GM18507 (cell line): ENCODE results near the gene PHYHIPL.
A peak's percentile ranks its signal among the peaks of the same experiment; 100 is the strongest.
"Not testable (repeated sequence)": the region's sequence is repeated elsewhere in the genome, so short reads cannot be mapped to it uniquely, and the experiment has no call there.

Source experiments
- DNase-seq: peaks from one replicate; pipeline ENCODE4 v3.0.0; 2011; ENCODE audit warnings: low read depth; ENCODE audit not compliant: insufficient read length; ENCODE audit errors: extremely low spot score
- FAIRE-seq: peaks from 2 replicates; lab custom pipeline; 2011; peaks lifted over from hg19 to GRCh38; lab: Jason Lieb, UNC

PHYHIPL gene

DNA sequence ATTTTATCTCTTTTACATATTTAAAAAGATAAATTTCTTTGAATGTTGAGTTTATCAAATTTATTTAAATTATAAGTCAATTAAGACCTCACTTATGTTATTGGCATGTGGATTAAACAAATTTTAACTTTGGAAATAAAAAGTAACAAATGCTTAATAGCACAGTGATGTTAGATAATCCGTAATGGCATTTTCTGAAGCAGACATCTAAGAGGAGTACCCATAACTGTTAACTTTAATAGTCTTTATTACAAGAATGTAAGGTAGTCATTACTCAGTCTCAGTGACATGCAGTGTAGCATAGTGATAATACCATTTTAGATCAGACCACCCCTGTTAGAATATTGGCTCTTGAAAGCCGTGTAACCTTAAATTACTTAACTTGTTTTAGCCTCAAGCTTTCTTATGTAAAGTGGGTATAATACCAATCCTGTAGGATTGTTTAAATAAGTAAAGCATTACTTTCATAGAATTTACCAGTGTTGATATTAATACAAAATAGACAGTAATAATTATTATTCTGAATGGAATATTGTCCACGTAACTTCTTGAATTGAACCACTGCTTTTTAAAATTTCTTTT, 4.3 kb downstream of the PHYHIPL start:
- no peak for DNase-seq
- no peak for FAIRE-seq

DNA sequence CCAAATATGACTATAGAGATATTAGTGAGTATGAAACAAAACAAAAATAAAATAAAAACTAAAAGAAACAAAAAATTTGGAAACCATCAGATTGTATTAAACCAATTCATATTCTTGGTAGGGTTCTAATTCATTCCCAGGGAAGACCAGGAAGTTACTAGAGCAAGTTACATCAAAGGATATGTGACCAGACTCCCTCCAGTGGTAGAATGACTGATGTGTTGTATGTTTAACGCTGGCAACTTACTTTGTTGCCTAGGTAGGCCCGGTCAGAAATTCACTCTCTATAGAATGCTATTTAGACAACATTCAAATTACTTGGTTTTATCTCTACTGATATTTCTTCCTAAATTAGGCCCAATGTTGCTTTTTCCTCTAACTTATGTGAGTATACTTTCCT, 5.2 kb downstream of the PHYHIPL start:
- DNase-seq (no peak), FAIRE-seq (peak; percentile 80)

DNA sequence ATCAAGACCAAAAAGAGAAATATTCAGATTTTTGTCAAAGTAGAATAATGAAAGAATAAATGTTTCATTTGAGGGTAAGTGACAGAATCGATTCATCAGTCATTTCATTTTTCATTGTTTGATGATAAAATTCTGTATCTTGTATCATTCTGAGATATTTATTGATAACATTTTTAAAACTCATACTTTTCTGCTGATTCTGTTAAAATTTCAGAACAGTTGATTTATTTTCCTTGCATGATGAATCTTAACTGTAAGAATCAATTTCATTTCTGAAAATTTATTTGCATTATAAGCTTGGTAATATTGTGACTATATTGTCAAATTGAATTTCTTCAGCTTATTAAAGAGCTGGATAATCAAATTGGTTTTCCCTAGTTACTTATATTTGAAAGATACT, 13.9 kb downstream of the PHYHIPL start:
- FAIRE-seq (no peak), DNase-seq (no peak)

DNA sequence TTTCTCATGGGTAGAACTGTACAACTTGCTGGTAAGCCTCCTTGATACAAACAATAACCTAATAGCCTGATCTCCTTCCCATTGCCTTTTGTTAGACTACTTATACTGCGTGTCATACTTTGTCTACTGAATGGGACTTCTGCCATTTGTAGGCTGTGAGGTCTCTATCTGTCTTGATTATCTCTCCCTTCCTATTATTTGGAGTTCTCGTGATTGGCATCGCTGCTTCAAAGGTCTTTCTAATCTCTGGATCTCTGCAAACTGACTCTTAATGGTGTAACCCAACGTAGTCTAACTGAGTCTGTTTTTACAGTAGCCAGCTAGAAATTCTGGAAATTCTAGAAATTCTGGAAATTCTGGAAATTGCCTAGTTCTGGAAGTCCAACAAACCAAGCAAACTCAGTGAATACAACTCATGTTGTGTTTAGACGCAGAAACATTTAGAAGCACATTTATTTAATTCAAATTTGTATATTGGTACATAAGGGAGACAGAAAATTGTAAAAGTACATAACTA, 29.8 kb downstream of the PHYHIPL start:
- FAIRE-seq (no peak), DNase-seq (no peak)

DNA sequence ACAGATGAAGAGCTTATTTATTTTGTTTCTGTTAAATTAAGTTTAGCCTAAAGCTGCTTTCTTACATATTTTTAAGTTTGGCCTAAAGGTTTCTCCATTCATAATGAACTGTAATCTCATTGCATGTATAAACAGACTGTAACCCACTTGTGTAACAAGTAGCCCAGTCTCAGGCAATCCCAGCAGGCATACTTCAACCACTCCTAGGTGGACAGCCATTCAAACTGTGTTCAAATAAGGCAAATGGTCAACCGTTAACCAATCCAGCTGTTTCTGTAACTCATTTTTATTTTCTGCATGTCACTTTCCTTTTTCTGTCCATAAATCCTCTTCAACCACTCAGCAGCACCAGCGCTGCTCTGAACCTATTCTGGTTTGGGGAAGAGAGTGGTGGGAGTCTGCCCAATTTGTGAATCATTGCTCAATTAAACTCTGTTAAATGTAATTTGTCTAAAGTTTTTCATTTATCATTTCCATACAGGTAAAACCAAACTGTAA, 35.9 kb downstream of the PHYHIPL start:
- FAIRE-seq (no peak), DNase-seq (no peak)

DNA sequence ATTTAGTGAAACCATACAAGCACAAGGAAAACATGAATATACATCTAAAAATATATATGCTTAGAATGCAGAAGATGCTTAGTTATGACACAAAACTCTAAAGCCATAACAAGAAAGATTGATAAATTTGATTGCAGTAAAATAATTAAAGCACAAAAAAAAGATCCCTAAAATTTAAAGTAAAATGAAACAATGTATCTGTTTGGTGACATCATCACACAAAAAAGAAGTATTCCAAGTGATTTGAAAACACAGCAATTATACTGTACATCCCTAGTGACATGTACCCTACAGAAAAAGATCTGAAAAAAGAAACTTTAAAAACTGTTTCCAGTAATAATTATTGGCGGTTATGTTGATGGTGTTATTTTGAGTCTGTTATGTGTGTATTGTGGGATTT, 37.7 kb downstream of the PHYHIPL start:
- FAIRE-seq: no peak
- no peak for DNase-seq

DNA sequence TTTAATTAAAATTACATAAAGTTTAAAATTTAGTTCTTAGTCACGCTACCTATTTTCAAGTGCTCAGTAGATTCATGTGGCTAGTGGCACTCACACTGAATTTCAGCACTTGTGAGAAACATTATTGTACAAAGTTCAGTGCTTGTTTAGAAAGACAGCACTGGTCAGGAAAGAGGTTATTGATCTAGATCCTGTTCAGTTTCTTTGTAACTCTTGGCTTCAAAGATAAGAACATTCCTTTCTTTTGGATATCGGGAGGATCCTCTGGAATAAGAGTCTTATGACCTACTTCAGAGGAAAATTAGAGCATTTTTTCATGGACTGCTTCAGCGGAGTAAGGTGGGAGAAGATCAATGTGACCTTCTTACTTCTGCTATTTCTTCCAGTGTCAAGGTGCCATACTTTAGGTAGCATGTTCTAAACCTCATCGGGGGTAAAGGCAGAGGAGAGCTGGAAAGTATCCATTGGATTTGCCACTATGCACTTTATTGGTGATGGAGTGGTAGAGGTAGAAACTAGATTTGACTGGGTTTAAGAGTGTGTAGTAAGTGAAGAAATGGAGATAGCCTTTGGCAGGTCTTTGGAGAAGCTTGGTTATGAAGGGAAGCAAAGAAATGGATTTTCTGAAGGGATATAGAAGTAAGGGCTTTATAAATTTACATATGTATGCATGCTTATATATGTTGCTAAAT, 39.9 kb downstream of the PHYHIPL start:
- FAIRE-seq: no peak
- no peak for DNase-seq

DNA sequence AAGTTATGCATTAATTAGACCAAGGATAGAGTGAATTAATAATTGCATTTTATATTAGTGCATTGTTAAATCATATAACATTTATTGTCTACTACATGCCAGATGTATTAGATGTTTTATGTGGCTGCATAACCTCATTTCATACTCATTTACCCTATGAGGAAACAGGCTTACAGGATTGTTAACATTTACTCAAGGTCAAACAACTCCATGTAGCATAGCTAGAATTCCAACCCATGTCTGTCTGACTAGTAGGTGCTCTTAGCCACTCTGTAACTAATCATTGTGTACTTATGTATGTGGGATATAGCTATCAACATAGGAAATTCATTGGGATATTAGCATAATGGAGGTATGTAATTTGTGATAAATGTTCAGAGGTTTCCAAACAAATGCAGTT, 46.3 kb downstream of the PHYHIPL start:
- DNase-seq: no peak
- no peak for FAIRE-seq

DNA sequence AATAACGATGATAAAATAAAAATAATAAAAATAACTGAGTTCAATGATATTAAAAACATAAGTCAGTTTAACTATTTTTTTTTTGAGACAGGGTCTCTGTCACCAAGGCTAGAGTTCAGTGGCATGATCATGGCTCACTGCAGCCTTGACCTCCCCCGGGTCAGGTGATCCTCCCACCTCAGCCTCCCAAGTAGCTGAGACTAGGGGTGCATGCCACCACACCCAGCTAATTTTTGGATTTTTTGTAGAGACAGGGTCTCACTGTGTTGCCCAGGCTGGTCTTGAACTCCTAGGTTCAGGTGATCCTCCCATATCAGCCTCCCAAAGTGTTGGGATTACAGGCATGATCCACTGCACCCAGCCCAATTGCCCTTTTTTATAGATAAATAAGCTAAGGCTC, 47.2 kb downstream of the PHYHIPL start:
- not testable (repeated sequence) for DNase-seq, FAIRE-seq

DNA sequence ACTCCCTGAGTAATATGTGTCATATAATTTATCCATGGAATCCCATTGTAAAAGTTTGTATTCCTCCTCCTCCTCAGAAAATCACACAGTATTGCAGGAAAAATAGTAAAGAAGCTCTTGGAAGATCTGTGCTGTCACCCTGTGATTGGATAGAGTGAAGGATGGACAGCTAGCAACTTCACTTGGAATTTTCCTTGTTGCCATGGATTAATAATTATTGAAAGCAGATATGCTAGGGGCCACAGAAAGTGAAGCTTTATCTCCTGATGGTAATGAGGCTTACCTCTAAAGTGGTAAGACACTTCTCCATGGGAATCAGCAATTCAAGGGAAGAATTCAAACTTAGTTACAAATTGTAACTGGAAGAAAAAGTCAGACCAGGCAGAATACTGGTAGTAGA, 48.8 kb downstream of the PHYHIPL start:
- FAIRE-seq: no peak
- DNase-seq: no peak

DNA sequence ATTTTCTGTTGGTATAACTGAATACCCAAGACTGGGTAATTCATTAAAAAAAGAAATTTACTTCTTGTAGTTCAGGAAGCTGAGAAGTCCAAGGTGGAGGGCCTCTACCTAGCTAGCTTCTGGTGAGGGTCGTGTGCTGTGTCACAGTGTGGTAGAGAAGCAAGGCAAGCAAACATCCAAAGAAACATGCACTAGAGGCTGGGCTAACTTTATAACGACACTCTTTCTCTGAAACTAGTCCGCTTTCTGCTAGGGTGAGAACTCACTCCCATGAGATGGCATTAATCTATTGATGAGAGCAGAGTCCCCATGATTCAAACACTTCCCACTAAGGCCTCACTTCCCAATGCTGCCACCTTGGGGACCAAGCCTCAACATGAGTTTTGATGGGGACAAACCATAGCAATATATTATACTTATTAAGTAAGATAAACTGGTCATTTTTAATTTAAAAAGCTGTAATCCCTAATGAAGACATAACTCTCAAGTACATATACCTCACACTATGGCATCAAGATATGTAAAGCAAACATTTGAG, 50.8 kb downstream of the PHYHIPL start:
- DNase-seq: no peak
- no peak for FAIRE-seq

DNA sequence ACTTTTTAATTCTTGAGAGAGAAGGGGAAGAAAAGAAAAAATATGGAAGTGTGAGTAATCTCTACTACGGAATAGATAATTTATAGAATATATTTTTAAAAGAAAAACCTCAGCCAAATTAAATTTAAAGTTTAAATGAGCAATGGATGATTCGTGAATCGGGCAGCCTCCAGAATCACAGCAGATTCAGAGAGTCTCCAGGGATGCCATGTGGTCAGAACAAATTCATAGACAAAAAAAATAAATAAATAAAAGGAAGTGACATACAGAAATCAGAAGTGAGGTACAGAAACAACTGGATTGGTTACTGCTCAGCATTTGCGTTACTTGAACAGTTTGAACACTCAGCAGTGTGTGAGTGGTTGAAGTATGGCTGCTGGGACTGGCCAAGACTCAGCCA, 53.0 kb downstream of the PHYHIPL start:
- FAIRE-seq (no peak), DNase-seq (no peak)

DNA sequence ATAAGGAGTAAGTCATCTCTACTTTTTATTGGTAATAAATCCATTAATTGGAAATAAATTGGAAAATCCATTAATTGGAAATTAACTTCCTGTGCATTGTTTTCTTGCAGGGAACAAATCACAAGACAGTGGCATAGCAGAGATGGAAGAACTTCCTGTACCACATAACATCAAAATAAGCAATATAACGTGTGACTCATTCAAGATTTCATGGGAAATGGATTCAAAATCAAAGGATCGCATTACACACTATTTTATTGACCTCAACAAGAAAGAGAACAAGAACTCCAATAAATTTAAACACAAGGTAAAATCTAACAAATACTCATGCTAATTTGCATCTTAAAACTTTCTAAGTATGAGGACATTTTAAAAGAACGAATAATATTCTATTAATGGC, 57.8 kb downstream of the PHYHIPL start:
- DNase-seq (no peak), FAIRE-seq (no peak)

DNA sequence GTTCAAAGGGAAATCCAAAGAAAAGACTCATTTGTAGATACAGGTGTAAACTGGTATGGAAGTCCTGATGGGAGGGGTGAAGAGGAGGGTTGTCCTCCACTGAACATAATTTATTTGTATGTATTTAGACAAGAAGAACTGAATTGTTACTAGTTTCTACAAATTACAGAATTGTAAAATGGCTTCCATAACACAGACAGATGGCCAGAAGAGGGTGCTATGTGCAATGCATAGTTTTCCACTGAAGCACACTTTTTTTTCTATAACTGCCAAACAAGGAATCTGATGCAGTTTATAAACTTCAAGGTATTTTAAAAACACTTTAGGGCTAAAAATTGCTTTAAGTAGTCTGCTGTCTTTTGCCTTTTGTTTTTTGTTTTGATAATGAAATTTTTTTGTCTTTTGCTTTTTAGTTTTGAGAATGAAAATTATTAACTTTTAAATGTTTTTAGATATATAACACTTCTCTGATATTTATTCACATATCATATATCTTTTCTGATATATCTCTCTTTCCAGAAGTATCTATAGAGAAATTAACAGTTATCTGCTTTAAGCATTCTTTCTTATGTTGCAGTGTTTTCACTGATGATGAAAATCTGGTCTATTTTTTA, 58.5 kb downstream of the PHYHIPL start:
- DNase-seq (no peak), FAIRE-seq (peak; percentile 41)

DNA sequence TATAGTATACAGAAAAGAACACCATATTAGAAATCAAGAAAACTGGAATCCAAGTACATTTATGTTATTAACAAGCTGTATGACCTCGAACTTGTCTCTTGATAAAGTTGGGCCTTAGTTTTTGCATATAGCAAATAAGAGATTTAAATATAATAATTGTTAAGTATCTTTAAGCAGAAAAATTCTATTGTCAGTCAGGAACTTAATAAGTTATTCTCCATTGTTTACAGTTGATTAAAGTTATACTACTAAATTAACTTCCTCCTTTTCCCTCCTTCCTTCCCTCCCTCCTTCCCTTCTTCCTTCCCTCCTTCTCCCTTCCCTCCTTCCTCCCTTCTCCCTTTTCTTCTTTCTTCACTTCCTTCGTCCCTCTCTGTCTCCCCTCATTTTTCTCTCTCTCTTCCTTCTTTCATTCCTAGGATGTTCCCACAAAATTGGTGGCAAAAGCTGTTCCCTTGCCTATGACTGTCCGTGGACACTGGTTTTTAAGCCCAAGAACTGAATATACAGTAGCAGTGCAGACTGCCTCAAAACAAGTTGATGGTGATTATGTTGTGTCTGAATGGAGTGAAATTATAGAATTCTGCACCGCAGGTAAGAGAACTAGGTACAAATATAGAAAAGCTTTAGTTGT, 59.7 kb downstream of the PHYHIPL start:
- DNase-seq (no peak), FAIRE-seq (no peak)

DNA sequence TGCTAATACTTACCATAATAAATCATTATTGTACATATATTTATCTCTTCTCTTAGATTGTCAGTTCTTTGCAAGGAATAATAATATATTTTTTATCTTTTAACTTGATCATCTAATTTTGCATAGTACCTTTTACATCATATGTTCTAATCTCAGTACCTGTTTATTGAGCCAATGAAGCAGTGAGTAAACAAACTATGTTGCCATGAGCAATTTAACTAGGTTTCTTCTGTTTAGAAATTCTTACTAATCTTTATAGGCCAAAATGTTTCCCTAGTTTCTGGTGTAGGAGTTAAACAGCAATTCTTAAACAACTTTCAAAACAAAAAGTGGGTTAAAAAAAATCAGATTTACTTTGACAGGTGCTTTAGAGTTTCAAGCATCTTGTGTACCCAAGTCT, 61.3 kb downstream of the PHYHIPL start:
- FAIRE-seq: no peak
- no peak for DNase-seq

DNA sequence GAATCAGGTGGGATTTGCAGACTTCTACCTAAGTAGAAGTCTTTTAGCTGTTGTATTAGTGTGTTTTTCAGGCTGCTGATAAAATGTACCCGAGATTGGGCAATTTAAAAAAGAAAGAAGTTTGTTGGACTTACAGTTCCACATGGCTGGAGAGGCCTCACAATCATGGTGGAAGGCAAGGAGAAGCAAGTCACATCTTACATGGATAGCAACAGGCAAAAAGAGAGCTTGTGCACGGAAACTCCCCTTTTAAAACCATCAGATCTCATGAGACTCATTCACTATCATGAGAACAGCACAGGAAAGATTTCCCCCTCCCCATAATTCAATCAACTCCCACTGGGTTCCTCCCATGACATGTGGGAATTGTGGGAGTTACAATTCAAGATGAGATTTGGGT, 62.7 kb downstream of the PHYHIPL start:
- DNase-seq, FAIRE-seq: not testable (repeated sequence)

DNA sequence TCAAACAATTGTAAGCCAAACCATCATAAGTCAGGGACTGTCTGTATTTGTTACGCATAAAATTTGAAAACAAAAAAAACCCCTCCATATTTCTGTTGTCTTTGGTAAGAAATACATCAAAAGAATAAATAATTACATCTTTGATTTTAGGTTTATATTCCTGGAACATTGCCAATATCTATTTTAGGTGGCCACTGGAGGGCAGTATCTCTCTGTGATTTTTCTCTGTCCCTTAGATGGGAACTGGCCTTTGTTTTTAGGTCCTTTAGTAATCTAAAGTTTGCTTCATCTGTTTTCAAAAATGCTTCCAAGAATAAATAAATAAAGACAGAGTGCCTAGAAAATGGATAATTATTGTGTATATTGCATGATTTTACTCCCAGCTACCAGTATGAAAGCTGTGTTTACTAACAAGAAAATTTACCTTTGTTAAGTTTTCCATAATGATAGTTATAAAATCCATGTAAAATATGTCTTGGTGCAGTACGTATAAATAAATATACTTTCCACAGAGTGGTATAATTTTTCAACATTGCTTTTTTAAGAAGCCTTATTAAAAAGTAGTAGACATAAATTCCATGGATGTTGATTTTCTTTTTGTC, 64.2 kb downstream of the PHYHIPL start:
- FAIRE-seq: peak; percentile 75

DNA sequence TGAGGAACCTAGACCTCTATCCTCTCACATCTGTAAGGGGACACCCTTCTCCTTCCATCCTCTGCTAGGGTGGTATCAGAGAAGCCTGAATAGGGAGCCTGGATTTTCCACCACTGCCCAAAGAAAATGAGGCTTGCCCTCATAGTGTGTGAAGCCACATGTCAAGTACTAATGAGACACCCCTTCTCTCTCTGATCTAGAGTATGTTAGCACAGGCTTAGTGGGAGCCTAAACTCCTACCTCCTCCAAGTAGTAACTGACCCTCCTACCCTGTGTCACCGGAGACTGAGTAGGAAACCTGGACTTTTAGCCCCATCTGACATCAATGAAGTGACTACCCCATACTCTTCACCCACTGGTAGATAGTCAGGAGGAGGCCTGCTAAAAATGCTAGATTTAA, 65.6 kb downstream of the PHYHIPL start:
- FAIRE-seq: no peak

More for the DNA sequence above, 64.2 kb downstream of the PHYHIPL start:
- no peak for DNase-seq

DNA sequence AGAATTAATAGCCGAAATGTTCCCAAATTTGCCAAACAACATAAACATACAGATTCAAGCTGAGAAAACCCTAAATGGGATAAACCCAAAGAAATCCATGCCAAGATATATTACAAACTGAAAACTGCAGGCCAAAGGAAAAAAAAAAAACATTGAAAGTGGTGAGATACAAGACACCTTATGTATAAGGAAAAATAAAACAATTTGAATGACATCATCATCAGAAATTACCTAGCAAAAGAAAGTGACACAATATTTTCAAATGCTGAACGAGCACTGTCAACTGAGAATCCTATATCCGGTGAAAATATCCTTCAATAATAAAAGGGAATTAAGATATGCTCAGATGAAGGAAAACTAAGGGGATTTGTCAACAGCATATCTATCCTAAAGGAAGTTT, 66.5 kb downstream of the PHYHIPL start:
- no peak for FAIRE-seq
- DNase-seq: no peak

More for the DNA sequence above, 65.6 kb downstream of the PHYHIPL start:
- no peak for DNase-seq
